Measurements from ENCODE around the gene LGALS12.
"Not testable (repeated sequence)": the region's sequence is repeated elsewhere in the genome, so short reads cannot be mapped to it uniquely, and the experiment has no call there.

LGALS12 gene

DNA sequence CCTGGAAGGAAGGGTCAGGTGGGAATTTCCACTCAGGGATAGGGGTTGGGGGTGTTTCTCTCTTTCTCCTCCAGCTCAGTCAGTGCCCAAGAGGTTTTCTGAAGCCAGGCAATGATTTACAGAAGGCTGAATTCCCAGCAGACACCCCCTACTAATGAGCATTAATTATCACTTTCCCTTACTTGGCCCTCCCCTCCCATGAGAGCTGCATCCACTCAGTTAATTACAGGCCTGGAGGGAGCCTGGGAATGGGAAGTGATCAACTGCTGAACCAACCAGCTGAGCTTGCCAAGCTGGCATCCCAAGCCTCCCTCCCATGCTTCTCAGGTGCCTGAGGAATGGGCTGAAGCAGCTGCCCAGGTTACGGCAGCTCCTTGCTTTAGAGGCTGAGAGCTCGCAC is 992 bp downstream of the LGALS12 start:
- no peak for DNase-seq

DNA sequence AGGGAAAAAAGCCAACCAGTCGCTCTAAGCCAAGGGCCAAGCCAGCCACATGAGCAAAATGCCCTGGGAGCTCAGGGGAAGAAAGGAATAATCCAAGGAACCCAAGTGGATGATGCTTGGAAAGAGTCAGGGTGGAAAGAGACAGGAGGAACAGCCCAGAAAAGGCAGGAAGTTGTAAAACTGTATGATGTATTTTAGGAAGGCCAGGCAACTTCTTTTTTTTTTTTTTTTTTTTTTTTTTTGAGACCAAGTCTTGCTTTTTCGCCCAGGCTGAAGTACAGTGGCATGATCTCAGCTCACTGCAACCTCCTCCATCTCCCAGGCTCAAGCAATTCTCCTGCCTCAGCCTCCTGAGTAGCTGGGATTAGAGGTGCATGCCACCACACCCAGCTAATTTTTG is 1.6 kb downstream of the LGALS12 start:
- DNase-seq: no peak

DNA sequence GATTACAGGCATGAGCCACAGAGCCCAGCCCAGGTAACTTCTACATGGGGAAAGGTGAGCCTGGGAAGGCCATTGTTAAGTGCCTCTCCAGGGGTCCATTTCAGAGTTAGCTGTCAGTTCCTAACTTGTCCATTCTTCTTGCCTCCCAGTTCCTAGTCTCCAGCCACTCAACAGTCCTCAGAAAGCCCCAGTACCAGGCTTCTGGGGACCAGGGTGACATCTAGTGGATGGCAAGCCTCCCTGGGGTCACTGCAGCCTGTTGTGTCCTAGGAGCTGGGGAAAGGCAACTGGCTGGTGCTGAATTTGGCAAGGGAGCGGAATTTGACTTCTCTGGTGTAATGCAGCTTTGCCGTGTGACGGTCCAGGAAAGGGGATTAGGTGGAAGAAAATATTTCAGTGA is 2.1 kb downstream of the LGALS12 start:
- no peak for DNase-seq

DNA sequence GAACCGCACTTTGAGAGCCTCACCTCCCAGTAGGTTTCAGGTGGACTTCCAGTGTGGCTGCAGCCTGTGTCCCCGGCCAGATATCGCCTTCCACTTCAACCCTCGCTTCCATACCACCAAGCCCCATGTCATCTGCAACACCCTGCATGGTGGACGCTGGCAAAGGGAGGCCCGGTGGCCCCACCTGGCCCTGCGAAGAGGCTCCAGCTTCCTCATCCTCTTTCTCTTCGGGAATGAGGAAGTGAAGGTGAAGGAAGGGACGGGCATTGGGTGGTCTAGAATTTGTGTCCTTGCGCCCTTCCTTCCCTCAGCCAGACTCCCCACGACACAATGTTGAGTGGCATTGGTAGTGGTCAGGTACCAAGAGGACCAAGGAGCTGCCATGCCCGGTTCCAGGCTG is 2.9 kb downstream of the LGALS12 start:
- no peak for DNase-seq

DNA sequence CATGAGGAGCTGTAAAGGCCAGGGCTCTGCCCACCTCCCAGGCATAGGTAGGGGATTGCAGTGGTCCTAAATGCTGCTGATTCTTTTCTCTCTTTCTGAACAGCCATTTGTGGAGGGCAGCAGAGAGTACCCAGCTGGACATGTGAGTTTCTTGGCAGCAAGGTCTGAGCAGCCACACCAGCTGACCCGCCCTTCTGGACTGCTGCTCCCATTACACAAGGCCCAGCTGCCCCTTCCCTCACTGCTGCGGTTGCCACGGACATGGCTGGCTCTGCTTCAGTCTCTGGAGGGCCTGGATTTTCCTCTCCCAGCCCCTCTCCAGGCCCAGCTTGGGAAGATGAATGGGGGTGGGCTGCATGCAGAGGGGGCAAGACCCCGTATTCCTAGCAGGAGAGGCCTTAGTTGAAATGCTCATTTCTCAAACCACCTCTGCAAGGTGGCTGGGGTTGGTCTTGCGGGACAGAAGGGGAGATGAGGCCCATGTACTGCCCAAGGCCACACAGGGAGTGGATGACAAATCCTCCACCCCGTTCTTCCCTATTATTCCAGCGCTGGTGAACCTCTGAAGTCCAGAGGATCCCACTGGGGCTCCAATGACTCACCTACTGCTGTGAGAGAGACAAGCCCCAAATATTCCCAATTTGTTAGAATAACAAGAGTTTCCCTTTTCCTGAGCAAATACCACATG is 4.6 kb downstream of the LGALS12 start:
- no peak for DNase-seq

DNA sequence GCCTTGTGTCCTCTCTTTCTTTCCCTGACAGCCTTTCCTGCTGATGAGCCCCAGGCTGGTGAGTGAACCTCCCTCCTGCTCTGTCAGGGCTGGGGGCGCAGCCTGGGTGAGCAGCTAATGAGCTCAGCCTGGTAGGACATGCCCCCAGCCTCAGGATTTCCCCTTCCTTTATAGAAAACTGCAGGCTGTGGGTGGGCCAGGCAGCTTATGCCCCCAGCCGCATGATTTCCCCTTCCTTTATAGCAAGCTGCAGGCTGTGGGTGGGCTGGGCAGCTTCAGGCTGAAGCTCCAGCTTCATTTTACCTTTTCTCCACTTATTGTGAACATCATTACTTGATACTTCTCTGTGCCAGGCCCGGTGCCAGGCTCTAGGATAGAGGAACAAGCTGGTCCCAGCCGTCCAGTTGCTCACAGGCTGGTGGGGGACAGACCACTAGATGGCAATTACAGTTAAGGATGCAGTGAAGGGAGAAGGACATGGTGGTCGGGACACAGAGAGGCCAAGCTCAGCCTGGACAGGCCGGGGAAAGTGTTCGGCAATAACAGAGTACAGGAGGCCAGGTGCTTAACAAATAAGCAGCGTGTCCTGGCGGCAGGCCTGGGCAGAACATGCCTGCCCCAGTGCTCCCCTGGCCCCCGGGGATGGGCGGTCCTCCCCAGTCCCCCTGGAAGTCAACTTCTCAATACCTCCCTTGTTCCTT is 5.3 kb downstream of the LGALS12 start:
- no peak for DNase-seq

DNA sequence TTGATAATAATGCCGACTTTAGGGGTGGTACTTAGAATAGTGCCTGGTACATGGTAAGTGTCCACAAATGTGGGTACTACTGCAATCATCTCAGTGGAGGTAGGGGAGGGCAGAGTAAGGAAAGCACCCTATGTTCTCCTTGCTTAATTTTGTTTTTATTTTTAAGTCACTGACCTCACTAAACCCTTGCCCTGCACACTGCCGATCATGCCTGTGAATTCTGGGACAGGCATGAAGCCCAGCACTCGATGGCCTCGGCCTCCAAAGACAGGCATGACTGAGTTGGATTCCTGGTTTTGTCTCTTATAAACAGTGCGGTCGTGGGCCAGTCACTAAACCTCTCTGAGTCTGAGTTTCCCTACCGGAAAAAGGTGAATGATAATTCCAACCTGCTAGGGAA is 6.9 kb downstream of the LGALS12 start:
- DNase-seq: no peak

DNA sequence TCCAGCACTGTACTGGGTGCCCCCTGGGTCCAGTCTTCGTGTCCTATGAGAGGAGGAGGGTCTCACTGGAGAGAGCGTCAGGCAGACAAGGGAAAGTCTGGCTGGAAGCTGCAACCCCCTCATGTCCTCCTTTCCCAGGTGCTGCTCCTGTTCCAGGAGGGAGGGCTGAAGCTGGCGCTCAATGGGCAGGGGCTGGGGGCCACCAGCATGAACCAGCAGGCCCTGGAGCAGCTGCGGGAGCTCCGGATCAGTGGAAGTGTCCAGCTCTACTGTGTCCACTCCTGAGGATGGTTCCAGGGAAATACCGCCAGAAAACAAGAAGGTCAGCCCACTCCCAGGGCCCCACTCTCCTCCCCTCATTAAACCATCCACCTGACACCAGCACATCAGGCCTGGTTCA is 10.2 kb downstream of the LGALS12 start:
- no peak for DNase-seq

DNA sequence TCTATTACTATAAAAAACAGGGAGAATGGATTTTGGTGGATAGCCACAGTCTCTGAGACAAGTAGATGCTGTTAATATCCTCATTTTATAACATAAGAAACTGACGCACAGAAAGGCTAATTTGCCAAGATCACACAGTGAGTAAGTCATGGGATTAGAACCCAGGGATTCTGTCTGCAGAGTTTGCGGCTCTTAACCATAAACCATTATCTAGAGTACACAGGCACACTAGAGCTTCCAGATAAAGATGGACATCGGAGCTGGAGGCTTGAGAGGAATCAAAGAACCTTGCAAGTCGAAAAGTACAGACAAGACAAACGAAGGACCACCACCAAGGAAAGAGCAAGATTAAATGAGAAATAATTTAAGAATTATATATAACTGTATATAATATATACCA is 11.3 kb downstream of the LGALS12 start:
- DNase-seq: no peak

DNA sequence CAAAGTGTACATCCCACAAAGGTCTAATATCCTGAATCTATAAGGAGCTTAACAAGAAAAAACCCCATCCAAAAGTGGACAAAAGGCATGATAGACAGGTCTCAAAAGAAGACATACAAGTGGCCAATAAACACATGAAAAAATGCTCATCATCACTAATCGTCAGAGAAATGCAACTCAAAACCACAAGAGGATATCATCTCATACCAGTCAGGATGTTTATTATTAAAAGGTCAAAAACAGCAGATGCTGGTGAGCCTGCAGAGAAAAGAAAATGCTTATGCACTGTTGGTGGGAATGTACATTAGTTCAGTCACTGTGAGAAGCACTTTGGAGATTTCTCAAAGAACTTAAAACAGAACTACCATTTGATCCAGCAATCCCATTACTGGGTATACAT is 12.7 kb downstream of the LGALS12 start:
- no peak for DNase-seq

DNA sequence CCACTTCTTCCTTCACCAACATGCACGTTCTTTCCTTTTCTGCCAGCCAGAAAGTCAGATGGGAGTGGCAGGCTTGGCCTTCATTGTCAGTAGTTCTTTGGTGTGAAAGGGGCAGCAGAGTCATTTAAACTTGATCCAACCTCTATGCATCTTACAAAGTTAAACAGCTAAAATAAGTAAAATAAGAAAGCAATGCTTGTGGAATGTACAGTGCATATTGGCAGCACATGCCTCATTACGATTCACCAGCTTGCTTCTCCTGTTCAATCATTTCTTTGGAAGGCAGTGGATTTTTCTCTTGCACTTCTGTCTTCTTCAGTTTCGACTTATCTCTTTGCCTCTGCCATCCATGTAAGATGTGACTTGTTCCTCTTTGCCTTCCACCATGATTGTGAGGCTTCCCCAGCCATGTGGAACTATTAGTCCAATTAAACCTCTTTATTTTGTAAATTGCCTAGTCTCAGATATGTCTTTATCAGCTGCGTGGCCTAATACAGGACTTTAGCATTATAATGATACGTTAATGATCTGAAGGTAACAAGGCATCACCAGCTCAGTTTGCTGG is 14.8 kb downstream of the LGALS12 start:
- no peak for DNase-seq

DNA sequence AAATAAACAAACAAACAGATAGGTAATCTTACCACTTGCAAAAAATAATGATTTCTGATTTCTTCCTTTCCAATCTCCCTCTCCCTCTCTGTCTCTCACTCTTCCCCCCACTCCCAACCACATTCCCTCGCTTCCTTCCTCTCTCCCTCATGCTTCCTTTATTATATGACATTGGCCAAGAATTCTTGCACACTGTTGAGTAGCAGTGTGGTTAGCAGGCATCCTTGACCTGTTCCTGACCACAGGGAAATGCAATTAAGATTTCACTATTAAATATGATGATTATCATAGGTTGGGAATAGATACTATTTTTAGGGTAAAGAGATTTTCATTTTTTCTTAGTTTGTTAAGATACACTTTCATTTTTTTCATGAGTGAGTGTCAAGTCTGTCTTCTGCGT is 16.0 kb downstream of the LGALS12 start:
- no peak for DNase-seq

DNA sequence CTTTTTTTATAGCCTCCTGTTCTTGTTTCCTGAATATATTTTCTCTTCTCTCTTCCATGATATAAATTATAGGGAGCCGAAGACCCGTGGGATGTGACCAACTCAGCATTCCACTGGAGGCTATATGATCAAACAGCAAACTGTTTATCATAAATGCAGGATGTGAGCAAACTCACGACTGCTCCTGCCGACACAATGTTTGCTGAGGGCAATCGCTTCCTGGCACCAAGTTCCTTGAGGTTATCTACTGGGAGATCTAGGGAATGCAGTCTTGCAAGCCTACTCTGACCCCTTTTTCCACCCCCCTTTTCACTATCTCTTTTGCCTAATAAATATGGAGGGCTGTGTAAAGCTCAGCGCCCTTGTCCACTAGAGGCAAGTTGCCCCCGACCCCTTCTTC is 17.3 kb downstream of the LGALS12 start:
- DNase-seq: no peak

DNA sequence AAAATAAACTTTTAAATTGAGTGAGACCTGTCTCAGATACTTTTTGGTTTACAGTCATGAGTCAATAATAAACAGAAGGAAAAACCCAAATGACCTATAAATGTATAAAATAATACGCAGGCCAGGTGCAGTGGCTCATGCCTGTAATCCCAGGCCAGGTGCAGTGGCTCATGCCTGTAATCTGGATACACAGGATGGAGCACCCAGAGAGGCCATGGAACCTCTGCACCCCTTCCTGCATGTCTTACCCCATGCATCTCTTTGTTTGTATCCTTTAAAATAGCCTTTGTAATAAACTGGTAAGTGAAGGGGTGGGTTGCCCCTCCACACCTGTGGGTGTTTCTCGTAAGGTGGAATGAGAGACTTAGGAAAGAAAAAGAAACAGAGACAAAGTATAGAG is 21.8 kb downstream of the LGALS12 start:
- DNase-seq: no peak

DNA sequence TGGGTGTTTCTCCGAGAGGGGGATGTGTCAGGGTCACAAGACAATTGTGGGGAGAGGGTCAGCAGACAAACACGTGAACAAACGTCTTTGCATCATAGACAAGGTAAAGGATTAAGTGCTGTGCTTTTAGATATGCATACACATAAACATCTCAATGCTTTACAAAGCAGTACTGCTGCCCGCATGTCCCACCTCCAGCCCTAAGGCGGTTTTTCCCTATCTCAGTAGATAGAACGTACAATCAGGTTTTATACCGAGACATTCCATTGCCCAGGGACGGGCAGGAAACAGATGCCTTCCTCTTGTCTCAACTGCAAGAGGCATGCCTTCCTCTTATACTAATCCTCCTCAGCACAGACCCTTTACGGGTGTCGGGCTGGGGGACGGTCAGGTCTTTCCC is 22.3 kb downstream of the LGALS12 start:
- not testable (repeated sequence) for DNase-seq

DNA sequence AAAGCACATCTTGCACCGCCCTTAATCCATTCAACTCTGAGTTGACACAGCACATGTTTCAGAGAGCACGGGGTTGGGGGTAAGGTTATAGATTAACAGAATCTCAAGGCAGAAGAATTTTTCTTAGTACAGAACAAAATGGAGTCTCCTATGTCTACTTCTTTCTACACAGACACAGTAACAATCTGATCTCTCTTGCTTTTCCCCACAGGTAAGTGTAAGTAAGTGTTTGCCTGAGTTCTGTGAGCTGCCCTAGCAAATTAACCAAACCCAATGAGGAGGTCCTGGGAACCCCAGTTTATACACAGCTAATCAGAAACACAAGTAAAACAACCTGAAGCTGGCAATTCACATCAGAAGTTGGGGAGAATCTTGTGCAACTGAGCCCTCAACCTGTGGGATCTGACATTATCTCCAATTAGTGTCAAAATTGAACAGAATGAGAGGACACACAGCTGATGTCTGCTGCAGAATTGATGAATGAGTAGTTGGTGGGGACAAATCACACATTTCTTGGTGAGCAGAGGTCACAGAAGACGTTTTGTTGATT is 22.9 kb downstream of the LGALS12 start:
- not testable (repeated sequence) for DNase-seq

DNA sequence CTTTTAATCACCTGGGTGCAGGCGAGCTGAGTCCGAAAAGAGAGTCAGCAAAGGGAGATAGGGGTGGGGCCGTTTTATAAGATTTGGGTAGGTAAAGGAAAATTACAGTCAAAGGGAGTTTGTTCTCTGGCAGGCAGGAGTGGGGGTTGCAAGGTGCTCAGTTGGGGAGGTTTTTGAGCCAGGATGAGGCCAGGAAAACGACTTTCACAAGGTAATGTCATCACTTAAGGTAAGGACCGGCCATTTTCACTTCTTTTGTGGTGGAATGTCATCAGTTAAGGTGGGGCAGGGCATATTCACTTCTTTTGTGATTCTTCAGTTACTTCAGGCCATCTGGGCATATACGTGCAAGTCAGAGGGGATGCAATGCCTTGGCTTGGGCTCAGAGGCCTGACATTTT is 23.5 kb downstream of the LGALS12 start:
- not testable (repeated sequence) for DNase-seq

DNA sequence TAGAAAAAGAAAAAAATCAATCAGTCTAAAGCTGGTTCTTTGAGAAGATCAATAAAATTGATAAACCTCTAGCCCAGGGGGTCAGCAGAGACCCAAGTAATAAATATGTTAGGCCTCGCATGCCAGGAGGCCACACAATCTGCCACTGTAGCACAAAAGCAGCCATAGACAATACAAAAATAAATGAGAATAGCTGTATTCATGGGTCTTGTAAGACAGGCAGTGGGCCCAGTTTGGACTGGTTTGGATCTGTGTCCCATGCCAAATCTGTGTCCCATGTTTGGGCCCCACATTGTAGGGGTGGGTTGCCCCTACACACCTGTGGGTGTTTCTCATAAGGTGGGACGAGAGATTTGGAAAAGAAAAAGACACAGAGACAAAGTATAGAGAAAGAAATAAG is 24.1 kb downstream of the LGALS12 start:
- DNase-seq: no peak

DNA sequence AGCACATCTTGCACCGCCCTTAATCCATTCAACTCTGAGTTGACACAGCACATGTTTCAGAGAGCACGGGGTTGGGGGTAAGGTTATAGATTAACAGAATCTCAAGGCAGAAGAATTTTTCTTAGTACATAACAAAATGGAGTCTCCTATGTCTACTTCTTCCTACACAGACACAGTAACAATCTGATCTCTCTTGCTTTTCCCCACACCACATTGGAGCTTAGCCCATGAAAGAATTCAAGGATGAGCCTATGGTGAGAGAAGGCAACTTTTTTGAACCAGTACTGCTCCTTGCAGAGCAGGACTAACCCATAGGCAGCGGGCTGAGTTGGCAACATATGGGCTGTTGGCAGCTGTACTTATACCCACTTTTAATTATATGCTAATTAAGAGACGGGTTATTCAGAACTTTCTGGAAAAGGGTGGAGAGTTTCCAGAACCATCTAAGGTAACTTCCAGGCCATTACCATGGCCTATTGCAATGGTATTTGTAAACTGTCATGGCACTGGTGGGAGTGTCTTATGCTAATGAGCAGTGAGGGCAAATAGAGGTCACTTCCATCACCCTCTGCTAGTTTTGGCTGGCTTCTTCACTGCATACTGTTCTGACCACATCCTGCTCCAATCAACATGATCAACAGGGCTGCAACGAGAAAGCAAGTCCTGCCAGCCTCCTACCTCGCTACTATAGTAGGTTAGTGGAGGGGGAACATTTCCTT is 25.3 kb downstream of the LGALS12 start:
- DNase-seq: not testable (repeated sequence)

DNA sequence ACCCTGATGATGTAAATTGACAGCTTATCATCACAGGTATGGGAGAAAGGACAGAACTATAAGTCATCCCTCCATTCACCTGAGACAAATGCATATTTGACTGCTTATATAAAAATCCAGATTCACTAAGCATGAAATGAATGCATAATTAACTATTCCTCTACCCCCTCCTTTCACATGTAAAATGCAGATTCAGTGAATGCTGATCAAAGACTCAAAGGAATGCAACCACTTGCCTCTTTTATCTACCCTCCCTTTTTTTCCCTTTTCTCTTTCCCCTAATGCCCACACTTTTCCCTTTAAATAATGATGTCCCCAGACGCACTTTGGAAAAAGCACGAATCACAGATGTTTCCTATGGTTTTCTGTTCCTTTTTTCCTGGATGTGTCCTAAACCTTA is 26.2 kb downstream of the LGALS12 start:
- no peak for DNase-seq

DNA sequence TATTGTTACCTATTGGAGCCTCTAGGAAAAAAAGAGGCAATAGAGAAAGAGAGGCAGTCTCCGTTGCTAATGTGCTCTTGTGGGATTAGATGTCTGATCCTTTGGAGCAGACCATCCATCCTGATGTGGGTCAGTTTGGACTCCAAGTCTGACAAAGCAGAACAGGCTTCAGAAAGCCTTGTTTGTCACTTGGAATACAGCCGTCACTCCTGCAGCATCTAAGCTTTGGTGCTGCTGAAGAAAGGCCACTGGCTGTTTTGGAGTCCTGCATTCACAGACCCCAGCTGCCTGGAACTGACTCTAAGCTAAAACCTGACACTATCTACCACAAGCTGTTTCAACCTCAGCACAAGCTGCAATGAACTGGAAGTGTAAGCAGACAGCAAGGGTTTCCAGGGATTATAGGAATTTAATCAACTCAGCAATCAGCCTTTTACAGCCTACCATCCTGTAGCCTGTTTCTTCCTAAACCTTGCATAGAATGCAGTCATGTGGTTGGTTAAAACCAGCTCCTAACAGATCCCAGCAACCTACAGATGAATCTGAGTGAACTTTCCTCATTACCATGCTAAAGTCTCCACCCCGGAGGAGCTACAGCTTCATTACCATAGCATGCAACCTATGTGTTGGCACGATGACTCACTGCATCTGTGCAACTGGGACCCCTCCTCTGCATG is 27.1 kb downstream of the LGALS12 start:
- DNase-seq: no peak

DNA sequence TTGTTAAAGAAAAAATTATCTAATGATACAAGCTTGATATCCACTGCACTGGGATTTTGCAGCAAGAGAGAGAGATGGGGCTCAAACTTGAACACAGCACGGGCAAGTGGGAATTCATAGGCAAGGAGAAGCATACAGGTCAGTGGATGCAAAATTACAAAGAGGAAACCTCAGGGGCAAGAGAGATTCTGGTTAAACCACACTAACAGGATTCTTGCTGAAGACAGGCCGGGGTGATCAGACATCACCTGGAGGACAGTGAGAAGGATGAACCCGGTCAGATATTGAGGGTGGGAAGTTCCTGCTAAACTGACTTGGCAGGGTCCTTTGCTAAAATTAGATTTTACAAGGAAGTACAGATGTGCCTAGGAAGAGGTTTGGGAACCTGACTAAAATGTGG is 28.2 kb downstream of the LGALS12 start:
- no peak for DNase-seq

DNA sequence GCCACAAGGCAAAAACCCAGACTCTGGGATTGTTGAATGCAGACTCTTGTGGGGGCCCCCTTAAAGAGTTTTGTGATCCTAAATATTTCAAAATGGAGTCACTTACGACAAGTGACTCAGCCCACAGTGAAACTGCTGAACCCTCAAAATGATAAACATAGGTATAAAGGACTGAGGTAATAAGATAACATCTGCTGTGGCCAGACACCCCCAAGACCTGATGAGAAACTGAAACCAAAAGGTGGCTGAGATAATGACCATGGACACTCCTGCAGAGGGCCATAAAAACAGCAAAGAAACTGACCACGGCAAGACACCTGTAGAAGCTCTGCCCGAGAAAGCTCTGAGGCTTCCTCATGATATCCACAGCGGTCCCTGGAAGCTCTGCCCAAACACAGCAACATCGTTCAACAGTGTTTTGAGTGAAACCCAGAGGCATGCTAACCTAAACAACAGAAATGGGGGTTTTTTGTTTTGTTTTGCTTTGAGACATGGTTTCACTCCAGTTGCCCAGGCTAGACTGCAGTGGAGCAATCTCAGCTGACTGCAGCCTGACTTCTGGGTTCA is 29.1 kb downstream of the LGALS12 start:
- DNase-seq: no peak

Data from DMS153 (cell line).